Measurements from ENCODE around the gene L2HGDH. TPM values are rescaled to one million over a fixed set of nuclear protein-coding genes. Genes with fewer than 3 reads are reported as not detected.

Gene L2HGDH
- total RNA-seq, 2 experiments from 2014 or later, result 1.7 to 3.1 TPM

GRCh38 chr14:50233951-50234250, 78.1 kb downstream of the L2HGDH start:
- Mint-ChIP-seq H3K9me3 (no peaks in the 10 kb centered on the region), H3K27ac (peak overlapping the region; percentile 91), H3K36me3 (ENCODE audit: low read depth) (peaks cover 7% of the 10 kb centered on the region), H3K4me1 (ENCODE audit: low read depth) (peaks cover 40% of the 10 kb centered on the region), H3K4me3 (peak overlapping the region; percentile 86), H3K27me3 (no peaks in the 10 kb centered on the region)
- Histone ChIP-seq H3K9me3 (ENCODE audit: control insufficient read depth in 1 of 2, insufficient read depth in 1 of 2, low read length in 2 of 2) (no peaks in the 10 kb centered on the region), H3K27ac (ENCODE audit: low read depth in 1 of 2, low read length in 2 of 2) (no peak overlapping the region), H3K27me3 (ENCODE audit: control insufficient read depth in 1 of 2, insufficient read depth in 2 of 2, low read length in 2 of 2) (no peaks in the 10 kb centered on the region), H3K4me1 (ENCODE audit: insufficient read depth, low read length) (peaks cover 24% of the 10 kb centered on the region), H3K4me3 (ENCODE audit: low read length) (peak overlapping the region; percentile 20), H3K36me3 (ENCODE audit: insufficient read depth, low read length) (no peaks in the 10 kb centered on the region)
- ATAC-seq (ENCODE audit: poor library complexity), result no peak
- intact Hi-C loops (cut with DNase I, micrococcal nuclease), result loop anchor here in 1 of 2 experiments (5.0 to 10.0 kb wide), 4 partner anchors 117 to 591 kb away; partner anchors contain the start of genes MAP4K5 and VCPKMT
- TF ChIP-seq CTCF (IDR thresholded peaks at IDR 0.05), result no peak
- ChIA-PET POLR2A (no interaction called here), CTCF (interaction anchor here (0.7 to 2.2 kb wide), 2 partner anchors 22 to 87 kb away, joined by 3 to 5 read pairs; no protein-coding TSS in a partner anchor)
- DNase-seq, result peak in 1 of 14 experiments; percentile 25

- peaks cover 7% of the 10 kb centered on the region for H3K36me3 Mint-ChIP-seq (ENCODE audit: low read depth)
- peaks cover 45% of the 10 kb centered on the region for H3K4me1 Mint-ChIP-seq (ENCODE audit: low read depth)
- ChIA-PET POLR2A (interaction anchor here (1.1 kb wide), 1 partner anchor 546 kb away, joined by 3 read pairs; the partner anchor contains the start of gene POLE2), CTCF (interaction anchor here (0.5 to 2.2 kb wide), 4 partner anchors 15 to 88 kb away, joined by 3 to 5 read pairs (median 4); partner anchors contain the start of genes DMAC2L and L2HGDH)
- no peaks in the 10 kb centered on the region for H3K9me3 Mint-ChIP-seq
- Histone ChIP-seq H3K9me3 (ENCODE audit: control insufficient read depth in 1 of 2, insufficient read depth in 1 of 2, low read length in 2 of 2) (no peaks in the 10 kb centered on the region), H3K36me3 (ENCODE audit: insufficient read depth, low read length) (no peaks in the 10 kb centered on the region), H3K4me3 (ENCODE audit: low read length) (peak overlapping the region; percentile 20), H3K27me3 (ENCODE audit: control insufficient read depth in 1 of 2, insufficient read depth in 2 of 2, low read length in 2 of 2) (no peaks in the 10 kb centered on the region), H3K4me1 (ENCODE audit: insufficient read depth, low read length) (peaks cover 24% of the 10 kb centered on the region), H3K27ac (ENCODE audit: low read depth in 1 of 2, low read length in 2 of 2) (no peak overlapping the region)
- ATAC-seq (ENCODE audit: poor library complexity) (no peak), DNase-seq (peak in 5 of 14 experiments; percentile 1 to 54 (median 34))
- TF ChIP-seq CTCF (IDR thresholded peaks at IDR 0.05), result no peak
- no peaks in the 10 kb centered on the region for H3K27me3 Mint-ChIP-seq
- H3K27ac Mint-ChIP-seq, result peak overlapping the region; percentile 91
- intact Hi-C loops (cut with DNase I, micrococcal nuclease), result loop anchor here in 1 of 2 experiments (5.0 to 10.0 kb wide), 4 partner anchors 116 to 591 kb away; partner anchors contain the start of genes MAP4K5 and VCPKMT
- peak overlapping the region; percentile 86 for H3K4me3 Mint-ChIP-seq
Measured at GRCh38 chr14:50233166-50233950, 78.7 kb downstream of the L2HGDH start.

GRCh38 chr14:50232276-50232642, 79.8 kb downstream of the L2HGDH start:
- no peaks in the 10 kb centered on the region for H3K27me3 ChIP-seq (ENCODE audit: control insufficient read depth in 1 of 2, insufficient read depth in 2 of 2, low read length in 2 of 2)
- ATAC-seq (ENCODE audit: poor library complexity) (no peak), DNase-seq (peak in 1 of 14 experiments; percentile 5)
- H3K9me3 Mint-ChIP-seq, result no peaks in the 10 kb centered on the region
- H3K4me1 ChIP-seq (ENCODE audit: insufficient read depth, low read length), result peaks cover 24% of the 10 kb centered on the region
- no peaks in the 10 kb centered on the region for H3K9me3 ChIP-seq (ENCODE audit: control insufficient read depth in 1 of 2, insufficient read depth in 1 of 2, low read length in 2 of 2)
- no peaks in the 10 kb centered on the region for H3K36me3 ChIP-seq (ENCODE audit: insufficient read depth, low read length)
- peaks cover 52% of the 10 kb centered on the region for H3K4me1 Mint-ChIP-seq (ENCODE audit: low read depth)
- peak overlapping the region; percentile 68 to 80 for H3K27ac ChIP-seq (ENCODE audit: low read depth in 1 of 2, low read length in 2 of 2)
- CTCF ChIA-PET, result interaction anchor here (1.2 to 1.3 kb wide), 3 partner anchors 16 to 370 kb away, joined by 3 to 4 read pairs (median 3); partner anchors contain the start of genes DMAC2L and L2HGDH
- intact Hi-C loops (cut with DNase I, micrococcal nuclease), result loop anchor here in 1 of 2 experiments (5.0 to 10.0 kb wide), 4 partner anchors 115 to 593 kb away; partner anchors contain the start of genes MAP4K5 and VCPKMT
- H3K27ac Mint-ChIP-seq, result peak overlapping the region; percentile 91
- H3K36me3 Mint-ChIP-seq (ENCODE audit: low read depth), result peaks cover 7% of the 10 kb centered on the region
- TF ChIP-seq CTCF (IDR thresholded peaks at IDR 0.05), result no peak
- H3K27me3 Mint-ChIP-seq, result no peaks in the 10 kb centered on the region
- H3K4me3 Mint-ChIP-seq, result peak overlapping the region; percentile 91
- peak overlapping the region; percentile 85 for H3K4me3 ChIP-seq (ENCODE audit: low read length)
- POLR2A ChIA-PET, result interaction anchor here (0.6 to 1.6 kb wide), 12 partner anchors 11 to 1008 kb away, joined by 3 to 10 read pairs (median 4); partner anchors contain the start of genes DMAC2L, DNAAF2, KLHDC2 and L2HGDH
